Progenitor cell of endocrine pancreas (in vitro differentiated cells): ENCODE results near the gene DOCK6. TPM values are rescaled to one million over a fixed set of nuclear protein-coding genes. Genes with fewer than 3 reads are reported as not detected.
A peak's percentile ranks its signal among the peaks of the same experiment; 100 is the strongest.

ENCODE experiments used
- DNase-seq: peaks from one replicate; pipeline ENCODE4 v3.0.0; 2021; ENCODE audit warnings: low spot score; ENCODE audit not compliant: unreplicated experiment
- H3K27ac Mint-ChIP-seq: 2 replicates; pipeline ENCODE4 v1.8.0; 2021; ENCODE audit warnings: mild to moderate bottlenecking, moderate library complexity, mixed read lengths
- H3K27me3 Mint-ChIP-seq: 2 replicates; pipeline ENCODE4 v1.8.0; 2021; ENCODE audit warnings: mixed read lengths
- H3K36me3 Mint-ChIP-seq: 2 replicates; pipeline ENCODE4 v1.8.0; 2022; ENCODE audit warnings: mixed read lengths; ENCODE audit not compliant: insufficient read depth
- H3K4me1 Mint-ChIP-seq: 2 replicates; pipeline ENCODE4 v1.8.0; 2021; ENCODE audit warnings: low read depth, mixed read lengths
- H3K4me3 Mint-ChIP-seq: 2 replicates; pipeline ENCODE4 v1.8.0; 2021; ENCODE audit warnings: low read depth, mild to moderate bottlenecking, moderate library complexity, mixed read lengths
- H3K9me3 Mint-ChIP-seq: 2 replicates; pipeline ENCODE4 v1.8.0; 2021; ENCODE audit warnings: low read depth, mixed read lengths
- CTCF ChIP-seq: fragments of 200-600 bp; sonication (generic); IDR thresholded peaks from one replicate; pipeline ENCODE4 v1.5.0; 2021; ENCODE audit warnings: antibody characterized with exemption, mild to moderate bottlenecking; ENCODE audit not compliant: unreplicated experiment
- total RNA-seq: library from RNA; stranded (reverse); gene quantifications from 2 replicates; pipeline ENCODE4 v1.2.1, GENCODE V29; 2021

DOCK6 gene
- total RNA-seq, 1 donor from 2014 or later = 88.0 TPM

GRCh38 chr19:11208561-11209471 is 53.5 kb downstream of the DOCK6 start:
- peaks cover 4% of the 10 kb centered on the region for H3K36me3 Mint-ChIP-seq
- peak overlapping the region; percentile 73 for H3K27ac Mint-ChIP-seq
- H3K4me1 Mint-ChIP-seq = no peaks in the 10 kb centered on the region
- H3K4me3 Mint-ChIP-seq = no peak overlapping the region
- TF ChIP-seq CTCF = no peak
- H3K27me3 Mint-ChIP-seq = no peaks in the 10 kb centered on the region
- DNase-seq = no peak
- no peaks in the 10 kb centered on the region for H3K9me3 Mint-ChIP-seq

DNA sequence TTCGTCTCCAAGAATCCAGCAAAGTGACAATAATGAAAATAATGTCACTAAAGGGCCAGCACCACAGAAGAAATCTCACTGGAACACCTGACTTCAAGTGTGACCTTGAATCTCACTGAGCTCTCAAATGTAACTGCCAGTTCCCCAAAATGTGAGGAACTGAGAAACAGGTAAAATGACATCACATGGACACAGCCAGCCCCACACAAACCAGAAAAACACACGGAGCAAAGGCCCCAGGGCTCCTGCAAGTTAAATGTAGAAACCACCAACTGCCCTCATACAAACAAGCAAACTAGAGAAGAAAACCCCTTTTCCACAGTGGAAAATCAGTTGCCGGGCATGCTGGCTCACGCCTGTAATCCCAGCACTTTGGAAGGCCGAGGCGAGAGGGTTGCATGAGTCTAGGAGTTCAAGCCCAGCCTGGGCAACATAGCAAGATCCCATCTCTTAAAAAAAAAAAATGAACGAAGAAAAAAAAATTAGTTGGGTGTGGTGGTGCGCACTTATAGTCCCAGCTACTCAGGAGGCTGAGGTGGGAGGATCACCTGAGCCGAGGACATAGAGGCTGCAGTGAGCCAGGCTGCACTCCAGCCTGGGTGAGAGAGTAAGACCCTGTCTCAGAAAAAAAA is 56.3 kb downstream of the DOCK6 start:
- Mint-ChIP-seq H3K9me3 (no peaks in the 10 kb centered on the region), H3K4me3 (no peak overlapping the region), H3K27me3 (no peaks in the 10 kb centered on the region), H3K36me3 (peaks cover 5% of the 10 kb centered on the region), H3K27ac (no peak overlapping the region), H3K4me1 (no peaks in the 10 kb centered on the region)
- no peak for TF ChIP-seq CTCF
- no peak for DNase-seq

- Mint-ChIP-seq H3K36me3 (peaks cover 5% of the 10 kb centered on the region), H3K4me3 (no peak overlapping the region), H3K27ac (no peak overlapping the region), H3K27me3 (no peaks in the 10 kb centered on the region), H3K4me1 (no peaks in the 10 kb centered on the region), H3K9me3 (no peaks in the 10 kb centered on the region)
- no peak for DNase-seq
- no peak for TF ChIP-seq CTCF
These were observed 57.4 kb downstream of the DOCK6 start for GRCh38 chr19:11204943-11205349.

DNA sequence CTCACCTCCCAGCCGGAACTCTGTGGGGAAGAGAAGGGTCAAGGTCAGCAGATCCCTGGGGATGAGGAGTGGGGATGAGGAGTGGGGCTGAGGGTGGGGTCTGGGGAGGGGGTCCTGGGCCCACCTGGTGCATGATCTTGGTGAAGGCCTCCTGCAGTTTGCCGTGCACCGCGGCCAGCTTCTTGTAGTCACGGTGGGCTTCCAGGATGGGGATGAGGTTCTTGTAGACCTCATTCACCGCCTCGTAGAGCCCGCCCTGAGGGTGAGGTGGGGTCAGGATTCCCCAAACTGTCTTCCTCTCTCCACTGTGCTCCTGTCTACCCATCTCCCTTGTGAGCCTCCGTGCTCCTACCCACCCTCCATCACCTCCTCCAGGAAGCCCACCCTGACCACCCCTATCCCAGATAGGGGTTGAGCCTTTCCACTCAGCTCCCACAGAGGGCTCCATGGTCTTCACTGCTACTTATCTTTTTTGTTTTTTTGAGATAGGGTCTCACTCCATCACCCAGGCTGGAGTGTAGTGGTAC is 58.2 kb downstream of the DOCK6 start:
- Mint-ChIP-seq H3K4me1 (no peaks in the 10 kb centered on the region), H3K27me3 (no peaks in the 10 kb centered on the region), H3K4me3 (no peak overlapping the region), H3K9me3 (no peaks in the 10 kb centered on the region), H3K27ac (no peak overlapping the region), H3K36me3 (peaks cover 5% of the 10 kb centered on the region)
- no peak for TF ChIP-seq CTCF
- no peak for DNase-seq
